K562 (cell line): Measurements from ENCODE around the gene KNCN. TPM values are rescaled to one million over a fixed set of nuclear protein-coding genes. Genes with fewer than 3 reads are reported as not detected.

Experiments used
- E2F3 ChIP-seq: fragments of 250-450 bp; sonication (Bioruptor Pico); IDR thresholded peaks from 2 replicates; pipeline ENCODE4 v1.4.0; 2020; ENCODE audit warnings: mild to moderate bottlenecking
- EHMT2 ChIP-seq: fragments of 450-650 bp; IDR thresholded peaks from 2 replicates; pipeline ENCODE4 v1.6.1; 2018; ENCODE audit warnings: antibody characterized with exemption
- HDAC3 ChIP-seq: fragments of 450-650 bp; IDR thresholded peaks from 2 replicates; pipeline ENCODE4 v1.6.1; 2018; ENCODE audit warnings: borderline replicate concordance, mild to moderate bottlenecking, moderate library complexity; ENCODE audit not compliant: partially characterized antibody
- KLF13 ChIP-seq: fragments of 450-650 bp; IDR thresholded peaks from 2 replicates; pipeline ENCODE4 v1.6.1; 2016; ENCODE audit warnings: missing genetic modification characterization, low read depth, mild to moderate bottlenecking, missing compliant biosample characterization, moderate library complexity, borderline replicate concordance
- MCM7 ChIP-seq, 2 experiments: fragments of 450-650 bp; IDR thresholded peaks; 2 replicates each; pipeline ENCODE4 v1.6.1; 2016 to 2018
- MTA3 ChIP-seq: fragments of 450-650 bp; formaldehyde crosslinking; IDR thresholded peaks from 2 replicates; pipeline ENCODE4 v1.6.1; 2017; ENCODE audit warnings: mild to moderate bottlenecking, borderline replicate concordance
- NONO ChIP-seq, 2 experiments: fragments of 200-400 bp in 1 of 2; fragments of 450-650 bp in 1 of 2; formaldehyde crosslinking in 1 of 2; IDR thresholded peaks; 2 replicates each; pipeline ENCODE4 v1.6.1; 2017; ENCODE audit warnings: low read depth in 2 of 2, mild to moderate bottlenecking in 2 of 2, moderate library complexity in 2 of 2, low read length in 1 of 2
- PRDM10 ChIP-seq: fragments of 450-650 bp; IDR thresholded peaks from 2 replicates; pipeline ENCODE4 v1.6.1; 2018; ENCODE audit not compliant: partially characterized antibody
- RBFOX2 ChIP-seq: fragments of 200-400 bp; formaldehyde crosslinking; IDR thresholded peaks from 2 replicates; pipeline ENCODE4 v1.6.1; 2017; ENCODE audit warnings: low read depth, mild to moderate bottlenecking, low read length, moderate library complexity
- SMC3 ChIP-seq: conservative IDR thresholded peaks from 2 replicates; pipeline ENCODE4 v1.6.1; 2011; ENCODE audit warnings: low read depth, low read length, improper control_type of control experiment; ENCODE audit not compliant: insufficient read depth
- YY1 ChIP-seq, 3 experiments: IDR thresholded peaks; 2 replicates each; pipeline ENCODE4 v1.6.1; 2011; ENCODE audit warnings: low read length in 2 of 3, mild to moderate bottlenecking in 2 of 3, moderate library complexity in 2 of 3, borderline replicate concordance in 1 of 3, control low read depth in 1 of 3, low read depth in 1 of 3; ENCODE audit not compliant: insufficient read depth in 3 of 3, insufficient replicate concordance in 2 of 3, control insufficient read depth in 1 of 3, insufficient read length in 1 of 3; ENCODE audit errors: extremely low read depth in 1 of 3
- ZNF263 ChIP-seq: sonication (generic); formaldehyde crosslinking; IDR thresholded peaks from 2 replicates; pipeline ENCODE4 v1.8.0; 2022; ENCODE audit warnings: mild to moderate bottlenecking, missing genetic modification reagents, borderline replicate concordance
- polyA plus RNA-seq, 8 experiments: library from polyadenylated mRNA; depleted of rRNA in 4 of 8; stranded (reverse) in 5 of 8; unstranded in 3 of 8; fragments of >200 nt; fragmentation: Nextera tagmentation in 2 of 8; fragmentation: Illumina TruSeq in 1 of 8; extraction: Ambion mirVana in 2 of 8; extraction: Trizol in 1 of 8; gene quantifications; 2 replicates each; pipeline versions ENCODE4 v1.2.1 to v1.2.3, GENCODE V29; 2011 to 2014; ENCODE audit warnings: inconsistent platforms in 1 of 8, missing spikeins in 1 of 8
- total RNA-seq, 7 experiments: library from RNA; depleted of rRNA in 6 of 7; stranded (reverse); fragments of >200 nt in 6 of 7; fragmentation: Illumina TruSeq in 2 of 7; extraction: Trizol in 2 of 7; gene quantifications; 2 replicates each; pipeline versions ENCODE4 v1.2.1 to v1.2.3, GENCODE V29; 2011 to 2021; ENCODE audit warnings: low replicate concordance in 1 of 7
- TF ChIP-seq, protein P1 (sequence below): sonication (generic); formaldehyde crosslinking; IDR thresholded peaks from 2 replicates; pipeline ENCODE4 v1.5.0; 2020; ENCODE audit warnings: missing genetic modification reagents
- TF ChIP-seq, protein P2 (sequence below): fragments of 250-450 bp; sonication (Bioruptor Pico); IDR thresholded peaks from 2 replicates; pipeline ENCODE4 v1.5.0; 2020; ENCODE audit warnings: mild to moderate bottlenecking
- TF ChIP-seq, protein P3 (sequence below): sonication (generic); formaldehyde crosslinking; IDR thresholded peaks from 2 replicates; pipeline ENCODE4 v1.8.0; 2022; ENCODE audit warnings: missing genetic modification reagents, mild to moderate bottlenecking, moderate library complexity, borderline replicate concordance
- TF ChIP-seq, protein P4 (sequence below), 2 experiments: IDR thresholded peaks; 2 replicates each; pipeline ENCODE4 v1.6.1; 2011; ENCODE audit warnings: borderline replicate concordance in 1 of 2, control low read depth in 1 of 2, low read depth in 1 of 2, low read length in 1 of 2, mild to moderate bottlenecking in 1 of 2, mixed read lengths in 1 of 2, moderate library complexity in 1 of 2; ENCODE audit not compliant: insufficient read depth in 1 of 2, insufficient read length in 1 of 2, poor library complexity in 1 of 2, severe bottlenecking in 1 of 2; ENCODE audit errors: extremely low read depth in 1 of 2

Gene KNCN
- total and polyA plus RNA-seq, 9 of the 15 experiments (the other 6 are each of a cell fraction or from before 2014, with no cell fraction given) = not detected

GRCh38 chr1:46532498-46533178, 18.8 kb downstream of the KNCN start (continued):
- TF ChIP-seq ZNF263 (CRISPR knock-in tag) (no peak), PRDM10 (no peak), HDAC3 (no peak), MTA3 (0 out of 2 replicates have a peak, but pooled peaks have one; percentile 33), EHMT2 (no peak), E2F3 (CRISPR knock-in tag) (no peak), NONO (IDR thresholded peaks at IDR 0.05; ENCODE audit: low read depth in 2 of 2, low read length in 1 of 2) (no peak), MCM7 (IDR thresholded peaks at IDR 0.05) (no peak), RBFOX2 (peak; percentile 46; the same call in 1 of the 2 replicates), KLF13 (tag) (no peak), YY1 (IDR thresholded peaks at IDR 0.05; ENCODE audit: borderline replicate concordance in 1 of 3, control insufficient read depth in 1 of 3, extremely low read depth in 1 of 3, insufficient read depth in 3 of 3, insufficient read length in 1 of 3, insufficient replicate concordance in 2 of 3, low read depth in 1 of 3, low read length in 2 of 3) (peak in 1 of 3 experiments; percentile 38), SMC3 (peak; percentile 69)
- TF ChIP-seq, protein P1, sequence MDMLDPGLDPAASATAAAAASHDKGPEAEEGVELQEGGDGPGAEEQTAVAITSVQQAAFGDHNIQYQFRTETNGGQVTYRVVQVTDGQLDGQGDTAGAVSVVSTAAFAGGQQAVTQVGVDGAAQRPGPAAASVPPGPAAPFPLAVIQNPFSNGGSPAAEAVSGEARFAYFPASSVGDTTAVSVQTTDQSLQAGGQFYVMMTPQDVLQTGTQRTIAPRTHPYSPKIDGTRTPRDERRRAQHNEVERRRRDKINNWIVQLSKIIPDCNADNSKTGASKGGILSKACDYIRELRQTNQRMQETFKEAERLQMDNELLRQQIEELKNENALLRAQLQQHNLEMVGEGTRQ (CRISPR knock-in tag) = no peak
- TF ChIP-seq, protein P2, sequence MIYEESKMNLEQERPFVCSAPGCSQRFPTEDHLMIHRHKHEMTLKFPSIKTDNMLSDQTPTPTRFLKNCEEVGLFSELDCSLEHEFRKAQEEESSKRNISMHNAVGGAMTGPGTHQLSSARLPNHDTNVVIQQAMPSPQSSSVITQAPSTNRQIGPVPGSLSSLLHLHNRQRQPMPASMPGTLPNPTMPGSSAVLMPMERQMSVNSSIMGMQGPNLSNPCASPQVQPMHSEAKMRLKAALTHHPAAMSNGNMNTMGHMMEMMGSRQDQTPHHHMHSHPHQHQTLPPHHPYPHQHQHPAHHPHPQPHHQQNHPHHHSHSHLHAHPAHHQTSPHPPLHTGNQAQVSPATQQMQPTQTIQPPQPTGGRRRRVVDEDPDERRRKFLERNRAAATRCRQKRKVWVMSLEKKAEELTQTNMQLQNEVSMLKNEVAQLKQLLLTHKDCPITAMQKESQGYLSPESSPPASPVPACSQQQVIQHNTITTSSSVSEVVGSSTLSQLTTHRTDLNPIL (CRISPR knock-in tag) = no peak
- TF ChIP-seq, protein P3, sequence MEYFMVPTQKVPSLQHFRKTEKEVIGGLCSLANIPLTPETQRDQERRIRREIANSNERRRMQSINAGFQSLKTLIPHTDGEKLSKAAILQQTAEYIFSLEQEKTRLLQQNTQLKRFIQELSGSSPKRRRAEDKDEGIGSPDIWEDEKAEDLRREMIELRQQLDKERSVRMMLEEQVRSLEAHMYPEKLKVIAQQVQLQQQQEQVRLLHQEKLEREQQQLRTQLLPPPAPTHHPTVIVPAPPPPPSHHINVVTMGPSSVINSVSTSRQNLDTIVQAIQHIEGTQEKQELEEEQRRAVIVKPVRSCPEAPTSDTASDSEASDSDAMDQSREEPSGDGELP (CRISPR knock-in tag) = no peak
- TF ChIP-seq, protein P4, sequence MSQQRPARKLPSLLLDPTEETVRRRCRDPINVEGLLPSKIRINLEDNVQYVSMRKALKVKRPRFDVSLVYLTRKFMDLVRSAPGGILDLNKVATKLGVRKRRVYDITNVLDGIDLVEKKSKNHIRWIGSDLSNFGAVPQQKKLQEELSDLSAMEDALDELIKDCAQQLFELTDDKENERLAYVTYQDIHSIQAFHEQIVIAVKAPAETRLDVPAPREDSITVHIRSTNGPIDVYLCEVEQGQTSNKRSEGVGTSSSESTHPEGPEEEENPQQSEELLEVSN (IDR thresholded peaks at IDR 0.05; ENCODE audit: borderline replicate concordance in 1 of 2, extremely low read depth in 1 of 2, insufficient read depth in 1 of 2, insufficient read length in 1 of 2, low read depth in 1 of 2, low read length in 1 of 2, poor library complexity in 1 of 2, severe bottlenecking in 1 of 2) = peak in 1 of 2 experiments; percentile 38
